GM21390 (cell line): ENCODE results near the gene DHRS4.
A peak's percentile ranks its signal among the peaks of the same experiment; 100 is the strongest.
"Not testable (repeated sequence)": the region's sequence is repeated elsewhere in the genome, so short reads cannot be mapped to it uniquely, and the experiment has no call there.

Source experiments
- ATAC-seq: cut with Tn5 transposase; IDR thresholded peaks from one replicate; pipeline ENCODE4 v1.9.1; 2021; ENCODE audit not compliant: unreplicated experiment

DHRS4 gene

DNA sequence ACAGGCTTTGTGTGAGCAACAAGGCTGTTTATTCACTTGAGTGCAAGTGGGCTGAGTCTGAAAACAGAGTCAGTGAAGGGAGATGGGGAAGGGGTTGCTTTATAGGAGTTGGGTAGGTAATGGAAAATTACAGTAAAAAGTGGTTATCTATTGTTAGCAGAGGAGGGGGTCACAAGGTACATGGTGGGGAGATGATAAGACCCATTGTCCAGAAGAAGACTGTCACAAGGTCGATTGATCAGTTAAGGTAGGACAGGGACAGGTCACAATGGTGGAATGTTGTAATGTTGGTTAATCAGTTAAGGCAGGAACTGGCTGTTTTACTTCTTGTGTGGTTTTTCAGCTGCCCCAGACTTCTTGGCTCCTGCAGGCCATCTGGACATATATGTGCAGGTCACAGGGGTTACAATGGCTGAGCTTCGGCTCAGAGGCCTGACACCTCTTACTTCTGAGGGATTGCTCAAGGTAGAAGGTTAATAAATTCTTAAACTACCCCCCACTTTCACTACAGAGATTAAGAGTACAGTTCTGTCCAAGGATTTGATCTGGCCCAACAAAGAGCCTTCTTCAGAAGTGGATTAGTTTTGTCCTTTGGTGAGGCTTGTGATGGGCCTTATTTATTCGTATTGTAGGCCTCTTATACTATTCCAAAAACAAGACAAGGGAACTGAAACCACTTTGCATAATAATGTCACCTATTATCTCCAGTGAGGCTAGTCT is 13.8 kb upstream of the DHRS4 start:
- no peak for ATAC-seq

GRCh38 chr14:23941230-23941629 is 12.3 kb upstream of the DHRS4 start:
- ATAC-seq = no peak

GRCh38 chr14:23941669-23942068 is 11.9 kb upstream of the DHRS4 start:
- no peak for ATAC-seq

DNA sequence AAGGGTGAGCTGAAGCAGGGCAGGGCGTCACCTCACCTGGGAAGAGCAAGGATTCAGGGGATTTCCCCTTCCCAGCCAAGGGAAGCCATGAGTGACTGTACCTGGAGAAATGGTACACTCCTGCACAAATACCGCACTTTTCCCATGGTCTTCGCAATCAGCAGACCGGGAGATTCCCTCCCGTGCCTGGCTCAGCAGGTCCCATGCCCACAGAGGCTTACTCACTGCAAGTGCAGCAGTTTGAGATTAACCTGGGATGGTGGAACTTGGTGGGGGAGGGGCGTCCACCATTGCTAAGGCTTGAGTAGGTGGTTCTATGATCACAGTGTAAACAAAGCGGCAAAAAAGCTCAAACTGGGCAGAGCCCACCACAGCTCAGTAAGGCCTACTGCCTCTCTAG is 11.0 kb upstream of the DHRS4 start:
- no peak for ATAC-seq

GRCh38 chr14:23949069-23949468 is 4.5 kb upstream of the DHRS4 start:
- not testable (repeated sequence) for ATAC-seq

- ATAC-seq = no peak
These were observed 3.0 kb upstream of the DHRS4 start for GRCh38 chr14:23950411-23951135.

- ATAC-seq = not testable (repeated sequence)
These were observed 2.5 kb upstream of the DHRS4 start for GRCh38 chr14:23951136-23951466.

GRCh38 chr14:23951590-23952201 is 1.9 kb upstream of the DHRS4 start:
- no peak for ATAC-seq

DNA sequence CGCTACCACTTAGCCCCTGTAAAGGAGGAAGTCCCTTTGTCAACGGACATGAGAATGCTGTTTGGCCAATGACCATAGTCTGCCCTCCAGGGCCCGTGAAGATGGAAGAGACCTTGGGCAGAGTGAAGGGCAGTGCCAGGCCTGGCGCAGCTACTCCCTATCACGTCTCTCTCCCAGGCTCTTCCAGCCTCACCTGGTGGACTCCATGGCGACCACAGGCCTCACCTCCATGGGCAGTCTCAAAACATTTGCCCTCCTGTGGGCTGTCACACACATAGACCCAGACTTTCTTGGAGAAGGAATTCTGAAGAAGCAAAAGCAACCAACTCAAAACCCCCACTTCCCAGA is 480 bp upstream of the DHRS4 start:
- not testable (repeated sequence) for ATAC-seq

- ATAC-seq = peak; percentile 4
These were observed 677 bp downstream of the DHRS4 start for GRCh38 chr14:23954279-23954614.

DNA sequence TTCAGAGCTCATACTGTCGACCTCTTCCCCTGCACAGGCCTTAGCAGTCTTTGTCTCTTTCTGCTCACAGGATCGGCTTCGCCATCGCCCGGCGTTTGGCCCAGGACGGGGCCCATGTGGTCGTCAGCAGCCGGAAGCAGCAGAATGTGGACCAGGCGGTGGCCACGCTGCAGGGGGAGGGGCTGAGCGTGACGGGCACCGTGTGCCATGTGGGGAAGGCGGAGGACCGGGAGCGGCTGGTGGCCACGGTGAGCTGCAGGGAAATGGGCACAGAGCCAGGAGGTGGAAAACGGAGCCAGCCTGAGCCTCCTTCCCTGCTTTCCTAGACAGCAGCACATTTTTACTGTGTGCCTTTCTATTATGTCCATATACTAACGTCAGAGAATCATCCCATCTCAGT is 1.4 kb downstream of the DHRS4 start:
- not testable (repeated sequence) for ATAC-seq

DNA sequence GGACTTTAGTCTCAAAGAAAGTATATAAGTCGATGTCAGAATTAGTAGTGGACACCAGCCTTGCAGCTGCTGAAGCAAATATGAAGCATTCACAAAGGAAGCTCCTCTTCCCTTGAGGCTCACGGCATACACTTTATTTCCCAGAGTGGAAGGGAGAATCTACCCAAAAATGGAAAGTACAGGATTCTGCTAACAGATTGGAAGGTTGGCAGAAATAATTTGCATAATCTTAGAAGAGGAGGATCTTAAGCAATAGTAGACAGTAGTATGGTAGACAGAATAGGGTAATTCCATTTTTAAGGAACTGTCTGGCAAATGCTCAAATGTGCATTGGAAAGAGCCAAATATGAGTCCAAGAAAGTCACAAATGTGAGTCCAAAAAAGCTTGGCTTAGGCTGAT is 2.2 kb downstream of the DHRS4 start:
- not testable (repeated sequence) for ATAC-seq

GRCh38 chr14:23957913-23958569 is 4.5 kb downstream of the DHRS4 start:
- ATAC-seq = not testable (repeated sequence)

DNA sequence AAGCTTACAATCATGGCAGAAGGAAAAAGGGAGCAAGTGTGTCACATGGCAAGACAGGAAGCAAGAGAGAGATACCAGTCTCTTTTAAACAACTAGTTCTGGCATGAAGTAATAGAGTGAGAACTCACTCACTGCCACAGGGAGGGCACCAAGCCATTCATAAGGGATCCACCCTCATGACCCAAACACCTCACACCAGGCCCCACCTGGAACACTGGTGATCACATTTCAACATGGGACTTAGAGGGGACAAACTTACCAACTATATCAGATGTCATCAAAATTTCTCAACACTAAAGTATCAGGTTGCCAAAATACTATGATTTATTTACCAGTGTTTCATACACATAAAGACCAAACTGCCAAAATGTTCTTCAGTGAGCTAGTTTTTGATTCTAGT is 7.3 kb downstream of the DHRS4 start:
- not testable (repeated sequence) for ATAC-seq

GRCh38 chr14:23961704-23962103 is 8.1 kb downstream of the DHRS4 start:
- not testable (repeated sequence) for ATAC-seq

DNA sequence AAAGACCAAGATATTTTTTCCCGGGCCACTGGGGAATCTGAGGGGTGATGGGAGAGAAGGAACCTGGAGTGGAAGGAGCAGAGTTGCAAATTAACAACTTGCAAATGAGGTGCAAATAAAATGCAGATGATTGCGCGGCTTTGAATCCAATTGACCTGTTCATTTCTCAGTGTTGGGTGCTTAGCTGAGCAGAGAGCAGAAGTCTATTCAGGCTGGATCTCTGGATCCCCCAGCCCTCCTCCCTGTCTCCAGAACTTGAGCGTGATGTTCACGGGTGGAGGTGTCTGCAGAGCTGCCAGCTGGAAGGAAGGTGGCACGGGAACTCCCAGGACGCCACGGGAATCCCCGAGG is 15.5 kb downstream of the DHRS4 start:
- ATAC-seq = not testable (repeated sequence)

DNA sequence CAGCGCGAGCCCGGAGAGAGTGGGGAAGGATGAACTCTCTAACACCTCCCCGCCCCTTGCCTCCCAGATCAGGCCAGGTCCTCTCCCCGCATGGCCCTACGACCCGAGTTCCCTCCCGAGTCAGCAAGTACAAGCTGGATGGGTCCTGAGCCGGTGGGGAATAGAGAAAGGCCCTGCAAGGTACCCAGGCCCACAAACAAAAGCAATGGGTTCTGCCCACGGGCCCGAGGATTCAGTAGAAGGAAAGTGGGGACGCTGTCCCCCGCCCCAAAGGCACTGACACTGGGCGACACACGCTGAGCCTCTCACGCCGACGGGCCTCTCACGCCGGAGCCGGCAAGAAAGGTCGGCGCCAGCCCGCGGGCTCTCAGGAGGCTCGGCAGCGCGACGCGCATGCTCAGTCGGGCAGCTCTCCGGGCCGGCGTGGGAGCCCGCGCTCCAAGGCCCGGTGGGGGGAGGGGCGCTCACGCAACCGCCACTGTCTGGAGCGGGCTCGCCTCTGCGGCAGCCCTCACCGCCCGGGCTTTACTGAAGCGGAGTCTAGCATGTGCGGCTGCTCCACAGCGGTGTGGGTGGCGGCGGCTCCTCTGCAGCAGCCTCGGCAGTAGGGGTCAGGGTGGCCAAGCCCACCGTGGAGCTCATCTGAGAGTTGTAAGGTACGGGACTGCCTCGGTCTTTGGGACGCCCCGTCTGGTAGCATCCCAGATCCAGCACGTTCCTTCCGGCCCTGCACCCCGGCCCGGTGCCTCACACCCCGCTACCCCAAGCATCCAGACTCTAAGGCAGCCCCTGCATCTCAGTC is 16.1 kb downstream of the DHRS4 start:
- ATAC-seq = peak; percentile 72

GRCh38 chr14:23970283-23970659 is 16.7 kb downstream of the DHRS4 start:
- ATAC-seq = not testable (repeated sequence)

- ATAC-seq = not testable (repeated sequence)
These were observed 19.6 kb downstream of the DHRS4 start for GRCh38 chr14:23973178-23973577.

DNA sequence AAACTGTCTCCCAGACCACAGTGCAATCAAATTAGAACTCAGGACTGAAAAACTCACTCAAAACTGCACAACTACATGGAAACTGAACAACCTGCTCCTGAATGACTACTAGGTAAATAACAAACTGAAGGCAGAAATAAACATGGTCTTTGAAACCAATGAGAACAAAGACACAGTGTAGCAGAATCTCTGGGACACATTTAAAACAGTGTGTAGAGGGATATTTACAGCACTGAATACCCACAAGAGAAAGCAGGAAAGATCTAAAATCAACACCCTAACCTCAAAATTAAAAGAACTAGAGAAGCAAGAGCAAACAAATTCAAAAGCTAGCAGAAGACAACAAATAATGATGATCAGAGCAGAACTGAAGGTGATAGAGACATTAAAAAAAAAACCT is 20.5 kb downstream of the DHRS4 start:
- not testable (repeated sequence) for ATAC-seq

DNA sequence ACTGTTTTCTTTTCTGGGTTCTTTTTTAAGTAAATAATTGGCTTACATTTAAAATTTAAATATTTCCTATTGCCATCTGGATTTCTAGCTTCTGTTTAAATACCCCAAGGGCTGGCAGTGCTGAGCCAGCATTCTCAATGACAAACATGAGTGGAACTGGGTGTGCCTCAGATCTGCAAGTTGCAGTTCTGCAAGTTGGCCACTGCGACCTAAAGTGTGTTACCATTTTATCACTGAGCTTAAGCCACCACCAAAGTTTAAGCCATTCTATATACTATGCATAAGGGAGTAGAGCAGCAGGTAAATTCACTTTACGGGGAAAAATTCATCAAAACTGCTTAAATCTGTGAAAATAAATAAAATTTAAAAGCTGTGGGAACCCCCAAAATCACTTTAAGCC is 23.6 kb downstream of the DHRS4 start:
- ATAC-seq = not testable (repeated sequence)
